Urinary bladder (tissue), 4 donors: Measurements from ENCODE around the gene BORCS6. TPM values are rescaled to one million over a fixed set of nuclear protein-coding genes. Genes with fewer than 3 reads are reported as not detected.

Source experiments
- DNase-seq: peaks from one replicate; pipeline ENCODE4 v3.0.0-alpha.2; 2015; ENCODE audit errors: extremely low spot score
- H3K27ac ChIP-seq: one replicate; pipeline ENCODE4 v1.5.1; 2013; ENCODE audit warnings: low read depth, mild to moderate bottlenecking, moderate library complexity
- H3K36me3 ChIP-seq: one replicate; pipeline ENCODE4 v1.6.1; 2013; ENCODE audit warnings: mild to moderate bottlenecking, moderate library complexity; ENCODE audit not compliant: insufficient read depth
- H3K4me1 ChIP-seq: one replicate; pipeline ENCODE4 v1.6.1; 2013; ENCODE audit warnings: mild to moderate bottlenecking, moderate library complexity; ENCODE audit not compliant: insufficient read depth
- H3K4me3 ChIP-seq: one replicate; pipeline ENCODE4 v1.5.1; 2013; ENCODE audit warnings: low read depth, low read length
- WGBS: extraction: QIAGEN DNeasy Blood & Tissue Kit; methylation state at CpG from one replicate; pipeline ENCODE4 v1.1.7; 2013; 5-methylcytosine and 5-hydroxymethylcytosine counted together
- polyA plus RNA-seq: library from polyadenylated mRNA; stranded (reverse); fragments of 200-250 nt; gene quantifications from one replicate; pipeline ENCODE4 v1.2.3, GENCODE V29; 2013
- total RNA-seq: library from RNA; depleted of rRNA; stranded (reverse); fragments of >200 nt; gene quantifications from one replicate; pipeline ENCODE4 v1.2.3, GENCODE V29; 2014
- donor health status: healthy with polysubstance abuse.
- donor health status: healthy.

Gene BORCS6
- total and polyA plus RNA-seq, 2 donors = 3.6 to 14.9 TPM

DNA sequence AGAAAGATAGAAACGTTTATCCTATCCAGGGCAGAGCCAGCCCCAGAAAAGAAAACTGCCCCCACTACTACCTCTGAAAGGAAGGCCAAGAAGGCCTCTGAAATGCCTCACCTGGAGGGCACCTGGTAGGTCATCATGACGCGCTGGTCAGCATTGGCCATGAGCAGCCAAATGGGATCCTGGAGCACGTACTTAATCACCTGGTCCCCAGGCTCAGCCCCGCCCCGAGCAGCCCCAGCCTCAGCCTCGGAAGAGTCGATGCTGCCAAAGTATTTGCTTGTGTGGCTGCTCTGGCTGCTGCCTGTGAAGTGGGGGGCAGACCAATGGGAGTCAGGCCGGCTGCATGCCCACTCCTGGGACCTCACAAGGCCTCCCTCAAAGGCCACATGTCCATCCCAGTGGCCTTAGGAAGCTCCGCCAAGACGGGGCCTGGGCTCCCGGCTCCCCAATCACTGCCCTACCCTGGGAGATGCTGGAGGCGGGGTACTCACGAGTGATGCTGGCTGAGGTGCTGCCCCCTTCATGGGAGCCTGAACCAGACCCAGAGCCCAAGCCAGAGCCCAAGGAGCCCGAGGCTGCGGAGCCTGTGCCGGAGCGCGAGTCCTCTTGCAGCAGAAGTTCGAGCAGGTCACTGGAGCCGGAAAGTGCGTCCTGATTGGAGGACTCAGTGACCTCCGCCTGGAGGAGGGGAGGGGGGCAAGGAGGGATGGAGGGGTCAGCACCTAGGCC is 47.7 kb downstream of the BORCS6 start:
- H3K4me1 ChIP-seq = no peaks in the 10 kb centered on the region
- 86% methylated on average over 23 of the region's 23 CpGs for WGBS
- H3K36me3 ChIP-seq = peaks cover 18% of the 10 kb centered on the region
- H3K4me3 ChIP-seq = no peak overlapping the region
- H3K27ac ChIP-seq = no peak overlapping the region
- DNase-seq = no peak

DNA sequence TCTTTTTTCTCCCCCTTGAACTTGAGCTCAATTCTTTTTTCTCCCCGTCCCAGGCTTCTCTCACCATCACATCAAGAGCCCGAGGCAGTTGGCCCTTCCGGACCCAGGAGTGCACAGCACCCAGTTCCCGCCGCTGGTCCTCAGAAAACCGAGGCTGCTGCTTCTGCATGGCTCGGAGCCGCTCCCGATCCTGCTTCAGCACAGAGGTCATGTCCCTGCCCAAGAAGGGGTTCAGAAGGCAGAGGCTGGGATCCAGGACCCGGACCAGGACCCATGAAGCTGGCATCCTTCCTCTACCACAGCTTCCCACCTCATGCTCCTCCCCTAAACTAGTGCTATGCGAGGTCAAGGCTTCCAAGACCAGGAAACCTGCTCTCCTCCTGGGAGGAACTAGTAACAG is 48.2 kb downstream of the BORCS6 start:
- 92% methylated on average over 11 of the region's 11 CpGs for WGBS
- H3K4me3 ChIP-seq = no peak overlapping the region
- H3K36me3 ChIP-seq = peaks cover 18% of the 10 kb centered on the region
- no peak overlapping the region for H3K27ac ChIP-seq
- no peaks in the 10 kb centered on the region for H3K4me1 ChIP-seq
- no peak for DNase-seq

DNA sequence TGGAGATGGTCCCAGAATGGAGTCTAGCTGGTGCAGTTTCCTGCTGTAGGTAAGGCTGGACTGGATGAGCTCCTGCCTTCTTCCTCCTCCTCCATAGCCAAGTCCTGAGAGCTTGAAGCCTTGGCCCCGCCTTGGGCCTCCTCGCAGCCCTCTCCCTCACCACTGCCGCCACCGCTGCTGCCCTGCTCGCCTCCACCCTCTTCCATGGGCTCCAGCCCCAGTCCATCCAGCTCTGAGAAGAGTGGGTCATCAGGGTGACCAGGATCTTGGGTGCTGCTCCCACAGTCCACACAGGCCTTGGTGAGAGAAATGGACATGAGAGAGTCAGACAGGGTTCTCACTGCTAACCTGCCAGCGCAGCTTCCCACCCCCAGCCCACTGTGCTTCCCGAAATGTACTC is 48.9 kb downstream of the BORCS6 start:
- DNase-seq = no peak
- no peak overlapping the region for H3K27ac ChIP-seq
- H3K4me1 ChIP-seq = no peaks in the 10 kb centered on the region
- WGBS = 93% methylated on average over 7 of the region's 7 CpGs
- no peak overlapping the region for H3K4me3 ChIP-seq
- peaks cover 13% of the 10 kb centered on the region for H3K36me3 ChIP-seq

DNA sequence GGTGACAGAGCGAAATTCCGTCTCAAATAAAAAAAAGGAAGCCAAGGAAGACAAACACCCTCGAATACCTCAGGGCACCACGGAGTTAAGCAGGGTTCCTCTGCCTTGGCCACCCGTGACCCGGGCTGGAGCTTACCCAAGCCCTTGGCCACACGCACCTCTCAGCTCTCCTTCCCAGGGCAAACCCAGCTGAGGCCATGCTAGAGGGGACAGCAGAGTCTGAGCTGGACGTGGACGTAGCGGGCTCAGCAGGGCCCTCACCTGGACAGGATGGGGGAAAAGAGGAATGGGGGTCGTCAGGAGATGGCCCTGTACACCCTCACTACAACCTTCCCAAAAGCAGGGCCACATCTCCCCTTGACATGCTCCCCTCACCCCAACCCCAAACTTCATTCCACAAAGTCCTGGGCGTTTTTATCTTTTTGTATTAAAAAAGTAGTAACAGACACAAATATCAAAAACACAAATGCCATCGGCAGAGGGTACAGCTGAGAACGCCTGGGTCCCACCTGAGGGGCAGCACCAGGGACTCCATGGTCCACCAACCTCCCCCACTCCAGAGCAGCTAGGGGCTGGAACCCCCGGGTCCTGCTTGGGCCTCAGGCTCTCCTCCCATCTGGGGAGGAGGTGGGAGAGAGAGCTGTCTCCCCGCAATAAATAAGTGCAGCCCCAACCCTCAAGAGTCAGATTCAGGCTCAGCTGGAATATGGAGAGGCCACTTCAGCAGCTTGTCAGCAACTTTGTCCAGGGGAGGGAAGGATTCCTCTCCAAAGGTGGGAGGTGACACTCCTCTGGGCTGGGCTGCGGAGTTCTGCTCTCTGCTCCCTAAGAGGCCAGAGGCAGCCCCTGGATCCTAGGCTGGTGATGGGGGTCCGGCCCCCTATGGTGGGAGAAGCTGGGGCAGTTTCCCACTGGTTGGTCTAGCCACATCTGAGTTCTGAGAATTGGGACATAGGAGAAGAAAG is 49.6 kb downstream of the BORCS6 start:
- H3K4me1 ChIP-seq = no peaks in the 10 kb centered on the region
- DNase-seq = no peak
- no peak overlapping the region for H3K4me3 ChIP-seq
- H3K36me3 ChIP-seq = peaks cover 9% of the 10 kb centered on the region
- H3K27ac ChIP-seq = no peak overlapping the region
- 76% methylated on average over 18 of the region's 18 CpGs for WGBS

DNA sequence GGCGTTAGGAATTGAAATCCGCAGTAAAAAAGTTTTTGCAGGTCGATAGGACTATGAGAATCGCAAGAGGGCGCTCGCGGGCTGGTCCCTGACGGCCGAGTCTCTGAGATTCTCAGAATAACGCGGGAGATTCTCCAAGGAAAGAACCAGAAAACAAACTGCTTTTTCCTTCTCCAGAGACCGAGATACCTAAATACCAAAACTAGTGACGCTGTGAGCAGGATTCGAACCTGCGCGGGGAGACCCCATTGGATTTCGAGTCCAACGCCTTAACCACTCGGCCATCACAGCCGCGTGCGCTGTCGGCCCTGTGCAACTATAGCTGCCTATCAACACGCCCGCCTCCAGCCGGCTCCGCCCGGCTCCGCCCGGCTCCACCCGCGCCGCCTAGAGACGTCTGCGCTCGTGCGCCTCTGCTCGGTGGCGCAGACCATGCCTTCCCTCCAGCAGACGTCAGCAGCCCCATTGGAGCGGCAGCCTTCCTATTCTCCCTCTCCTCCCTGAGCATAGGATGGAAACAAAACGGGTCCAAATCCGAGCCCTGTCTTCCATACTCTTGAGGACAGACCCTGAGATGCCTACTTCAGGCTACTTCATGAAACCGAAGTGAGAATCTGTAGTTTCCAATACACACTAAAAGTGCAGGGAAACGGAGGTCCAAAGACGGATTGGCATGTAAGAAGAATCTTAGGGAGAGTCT is 51.2 kb downstream of the BORCS6 start:
- WGBS = under 1% methylated on average over 46 of the region's 46 CpGs
- peak; percentile 99 for DNase-seq
- H3K36me3 ChIP-seq = peaks cover 7% of the 10 kb centered on the region
- H3K27ac ChIP-seq = peak overlapping the region; percentile 14
- H3K4me1 ChIP-seq = no peaks in the 10 kb centered on the region
- no peak overlapping the region for H3K4me3 ChIP-seq

DNA sequence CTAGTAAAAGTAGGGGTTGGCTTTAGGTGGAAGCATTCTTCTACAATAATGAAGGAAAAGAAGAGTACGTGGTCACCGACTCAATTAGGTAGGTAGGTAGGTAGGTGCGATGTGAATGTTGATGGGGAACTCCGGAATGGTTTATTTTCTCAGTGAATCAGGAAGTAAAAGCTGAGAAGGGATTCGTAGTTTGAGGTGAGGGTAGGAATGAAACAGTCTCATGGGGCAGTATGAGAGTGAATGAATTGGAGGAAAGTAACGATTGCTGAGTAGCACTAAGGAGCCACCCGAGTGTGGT is 51.7 kb downstream of the BORCS6 start:
- no peak overlapping the region for H3K27ac ChIP-seq
- WGBS = 1% methylated on average over 7 of the region's 7 CpGs
- no peak for DNase-seq
- H3K36me3 ChIP-seq = peaks cover 3% of the 10 kb centered on the region
- H3K4me1 ChIP-seq = no peaks in the 10 kb centered on the region
- H3K4me3 ChIP-seq = no peak overlapping the region

Other genes starting within 250 kb of the BORCS6 start
- not detected for gene GUCY2D, start 187.6 kb downstream of the BORCS6 start, total RNA-seq
- gene GUCY2D, start 187.6 kb downstream of the BORCS6 start, polyA plus RNA-seq = not detected
- gene ALOX15B, start 151.1 kb downstream of the BORCS6 start, total RNA-seq = not detected
- 5.6 TPM for gene ALOX15B, start 151.1 kb downstream of the BORCS6 start, polyA plus RNA-seq
- 0.11 TPM for gene ALOX12B, start 102.5 kb downstream of the BORCS6 start, total RNA-seq
- not detected for gene ALOX12B, start 102.5 kb downstream of the BORCS6 start, polyA plus RNA-seq
- not detected for gene ALOXE3, start 71.7 kb downstream of the BORCS6 start, total RNA-seq
- gene ALOXE3, start 71.7 kb downstream of the BORCS6 start, polyA plus RNA-seq = not detected
- gene HES7, start 66.1 kb downstream of the BORCS6 start, total RNA-seq = not detected
- 0.24 TPM for gene HES7, start 66.1 kb downstream of the BORCS6 start, polyA plus RNA-seq
- 29.9 TPM for gene PER1, start 37.8 kb downstream of the BORCS6 start, total RNA-seq
- gene PER1, start 37.8 kb downstream of the BORCS6 start, polyA plus RNA-seq = 183 TPM
- gene VAMP2, start 27.2 kb downstream of the BORCS6 start, total RNA-seq = 12.1 TPM
- gene VAMP2, start 27.2 kb downstream of the BORCS6 start, polyA plus RNA-seq = 81.4 TPM
- 40.4 TPM for gene TMEM107, start 13.8 kb downstream of the BORCS6 start, total RNA-seq
- gene TMEM107, start 13.8 kb downstream of the BORCS6 start, polyA plus RNA-seq = 21.6 TPM
- 9.3 TPM for gene AURKB, start 20.4 kb upstream of the BORCS6 start, total RNA-seq
- gene AURKB, start 20.4 kb upstream of the BORCS6 start, polyA plus RNA-seq = 0.66 TPM
- gene CTC1, start 57.9 kb upstream of the BORCS6 start, total RNA-seq = 7.9 TPM
- 16.1 TPM for gene CTC1, start 57.9 kb upstream of the BORCS6 start, polyA plus RNA-seq
- 13.6 TPM for gene PFAS, start 59.1 kb upstream of the BORCS6 start, total RNA-seq
- gene PFAS, start 59.1 kb upstream of the BORCS6 start, polyA plus RNA-seq = 13.1 TPM
- 4.3 TPM for gene RANGRF, start 98.5 kb upstream of the BORCS6 start, total RNA-seq
- 49.3 TPM for gene RANGRF, start 98.5 kb upstream of the BORCS6 start, polyA plus RNA-seq
- 1.2 TPM for gene SLC25A35, start 105.2 kb upstream of the BORCS6 start, total RNA-seq
- gene SLC25A35, start 105.2 kb upstream of the BORCS6 start, polyA plus RNA-seq = 6.0 TPM
- gene ARHGEF15, start 120.1 kb upstream of the BORCS6 start, total RNA-seq = 3.7 TPM
- 13.0 TPM for gene ARHGEF15, start 120.1 kb upstream of the BORCS6 start, polyA plus RNA-seq
- not detected for gene ODF4, start 149.7 kb upstream of the BORCS6 start, total RNA-seq
- not detected for gene ODF4, start 149.7 kb upstream of the BORCS6 start, polyA plus RNA-seq
- 3,064 TPM for gene RPL26, start 193.0 kb upstream of the BORCS6 start, total RNA-seq
- 3,805 TPM for gene RPL26, start 193.0 kb upstream of the BORCS6 start, polyA plus RNA-seq
- not detected for gene RNF222, start 207.6 kb upstream of the BORCS6 start, total RNA-seq
- not detected for gene RNF222, start 207.6 kb upstream of the BORCS6 start, polyA plus RNA-seq
- 57.4 TPM for gene NDEL1, start 245.7 kb upstream of the BORCS6 start, total RNA-seq
- 43.9 TPM for gene NDEL1, start 245.7 kb upstream of the BORCS6 start, polyA plus RNA-seq